Thyroid gland (tissue), 4 donors: ENCODE measurements around the gene RUSC2. TPM values are rescaled to one million over a fixed set of nuclear protein-coding genes. Genes with fewer than 3 reads are reported as not detected.
A peak's percentile ranks its signal among the peaks of the same experiment; 100 is the strongest.

ENCODE experiments used
- DNase-seq, 2 donors: peaks; one replicate each; pipeline ENCODE4 v3.0.0-alpha.2; 2019
- H3K27ac ChIP-seq, 3 donors: fragments of 200-600 bp; sonication (generic); 1 replicate in 2 of 3; 2 replicates in 1 of 3; pipeline ENCODE4 v1.5.1; 2016 to 2019; ENCODE audit warnings: mild to moderate bottlenecking in 1 of 3, moderate library complexity in 1 of 3
- H3K27me3 ChIP-seq: fragments of 200-600 bp; sonication (generic); one replicate; pipeline ENCODE4 v1.5.1; 2019
- H3K36me3 ChIP-seq, 2 donors: fragments of 200-600 bp; sonication (generic); one replicate each; pipeline ENCODE4 v1.5.1; 2016 to 2019
- H3K4me1 ChIP-seq, 2 donors: fragments of 200-600 bp; sonication (generic); one replicate each; pipeline ENCODE4 v1.5.1; 2017 to 2019
- H3K4me3 ChIP-seq, 3 donors: fragments of 200-600 bp; sonication (generic); replicated peaks in 1 of 3; 1 replicate in 2 of 3; 2 replicates in 1 of 3; pipeline ENCODE4 v1.5.1; 2016; ENCODE audit warnings: mild to moderate bottlenecking in 1 of 3
- H3K9me3 ChIP-seq: fragments of 200-600 bp; sonication (generic); one replicate; pipeline ENCODE4 v1.5.1; 2017
- CTCF ChIP-seq, 6 experiments: fragments of 200-600 bp in 3 of 6; fragments of 450-650 bp in 3 of 6; sonication (generic) in 3 of 6; IDR thresholded peaks; one replicate each; pipeline ENCODE4 v1.5.1; 2016 to 2019; ENCODE audit warnings: antibody characterized with exemption in 6 of 6, mild to moderate bottlenecking in 2 of 6, inconsistent platforms in 1 of 6, moderate library complexity in 1 of 6
- POLR2A ChIP-seq, 2 donors: fragments of 450-650 bp; IDR thresholded peaks; one replicate each; pipeline ENCODE4 v1.6.1; 2017; ENCODE audit warnings: antibody characterized with exemption in 2 of 2, mild to moderate bottlenecking in 2 of 2, moderate library complexity in 1 of 2
- WGBS, 2 donors: methylation state at CpG; one replicate each; pipeline ENCODE4 v1.1.5; 2017; 5-methylcytosine and 5-hydroxymethylcytosine counted together
- intact Hi-C: fragments of 100-400 bp; cut with DNase I; formaldehyde crosslinking; loops from one replicate; pipeline ENCODE4 v1.15.1; 2023
- total RNA-seq, 4 donors: library from RNA; depleted of rRNA; stranded (reverse); fragments of >200 nt; gene quantifications; one replicate each; pipeline ENCODE4 v1.2.3, GENCODE V29; 2016

RUSC2 gene
- total RNA-seq, 4 donors from 2014 or later = 15.2 to 28.2 (median 26.4) TPM

GRCh38 chr9:35510754-35511428 is 21.0 kb downstream of the RUSC2 start:
- peak; percentile 50 to 60 for DNase-seq
- intact Hi-C loops = no loop called here
- Histone ChIP-seq H3K27me3 (no peaks in the 10 kb centered on the region), H3K27ac (peak overlapping the region; percentile 85 to 93 (median 88)), H3K9me3 (no peaks in the 10 kb centered on the region), H3K4me3 (no peak overlapping the region), H3K36me3 (no peaks in the 10 kb centered on the region), H3K4me1 (peaks cover 34 to 49% of the 10 kb centered on the region in 2 donors)
- TF ChIP-seq POLR2A (IDR thresholded peaks at IDR 0.05) (peak in 1 of 2 donors; percentile 18), CTCF (IDR thresholded peaks at IDR 0.05) (peak in 3 of 6 experiments; percentile 8 to 30 (median 11))
- 36 to 41% methylated on average over 3 of the region's 3 CpGs for WGBS, 2 donors

GRCh38 chr9:35511453-35511852 is 21.5 kb downstream of the RUSC2 start:
- Histone ChIP-seq H3K36me3 (no peaks in the 10 kb centered on the region), H3K4me1 (peaks cover 39 to 55% of the 10 kb centered on the region in 2 donors), H3K27me3 (no peaks in the 10 kb centered on the region), H3K4me3 (no peak overlapping the region), H3K27ac (peak overlapping the region; percentile 85 to 93 (median 88)), H3K9me3 (no peaks in the 10 kb centered on the region)
- no peak for DNase-seq
- intact Hi-C loops = no loop called here
- 47 to 57% methylated on average over 1 of the region's 1 CpG for WGBS, 2 donors
- TF ChIP-seq POLR2A (IDR thresholded peaks at IDR 0.05) = no peak
- peak in 1 of 6 experiments; percentile 1 for TF ChIP-seq CTCF (IDR thresholded peaks at IDR 0.05)

GRCh38 chr9:35515766-35516165 is 25.9 kb downstream of the RUSC2 start:
- TF ChIP-seq POLR2A (IDR thresholded peaks at IDR 0.05) = no peak
- TF ChIP-seq CTCF (IDR thresholded peaks at IDR 0.05) = no peak
- no peaks in the 10 kb centered on the region for H3K36me3 ChIP-seq
- WGBS, 2 donors = 87 to 91% methylated on average over 7 of the region's 7 CpGs
- intact Hi-C loops = no loop called here
- peak overlapping the region; percentile 92 to 96 (median 96) for H3K27ac ChIP-seq
- no peak for DNase-seq
- H3K27me3 ChIP-seq = no peaks in the 10 kb centered on the region
- H3K9me3 ChIP-seq = no peaks in the 10 kb centered on the region
- peaks cover 66% of the 10 kb centered on the region in 2 donors for H3K4me1 ChIP-seq
- H3K4me3 ChIP-seq = no peak overlapping the region

GRCh38 chr9:35516479-35516878 is 26.6 kb downstream of the RUSC2 start:
- Histone ChIP-seq H3K36me3 (no peaks in the 10 kb centered on the region), H3K27me3 (no peaks in the 10 kb centered on the region), H3K9me3 (no peaks in the 10 kb centered on the region), H3K4me1 (peaks cover 63 to 65% of the 10 kb centered on the region in 2 donors), H3K4me3 (no peak overlapping the region), H3K27ac (peak overlapping the region; percentile 92 to 96 (median 96))
- intact Hi-C loops = no loop called here
- peak in 1 of 2 donors; percentile 16 for DNase-seq
- no peak for TF ChIP-seq CTCF (IDR thresholded peaks at IDR 0.05)
- TF ChIP-seq POLR2A (IDR thresholded peaks at IDR 0.05) = peak in 1 of 2 donors; percentile 9
- 28 to 38% methylated on average over 1 of the region's 1 CpG for WGBS, 2 donors

- no peaks in the 10 kb centered on the region for H3K36me3 ChIP-seq
- WGBS, 2 donors = 22 to 28% methylated on average over 3 of the region's 3 CpGs
- peak in 1 of 2 donors; percentile 45 for TF ChIP-seq POLR2A (IDR thresholded peaks at IDR 0.05)
- no peak for TF ChIP-seq CTCF (IDR thresholded peaks at IDR 0.05)
- no peaks in the 10 kb centered on the region for H3K9me3 ChIP-seq
- peak overlapping the region; percentile 92 to 96 (median 96) for H3K27ac ChIP-seq
- H3K27me3 ChIP-seq = no peaks in the 10 kb centered on the region
- intact Hi-C loops = no loop called here
- peaks cover 63 to 66% of the 10 kb centered on the region in 2 donors for H3K4me1 ChIP-seq
- no peak overlapping the region for H3K4me3 ChIP-seq
- peak in 1 of 2 donors; percentile 26 for DNase-seq
Observed at GRCh38 chr9:35517131-35517530, 27.2 kb downstream of the RUSC2 start.
